BJ (cell line): ENCODE data around the gene PAPSS1. TPM values are rescaled to one million over a fixed set of nuclear protein-coding genes. Genes with fewer than 3 reads are reported as not detected.

Experiments used
- CTCF ChIA-PET: fragments of 350-600 bp; formaldehyde crosslinking; extraction: SDS; loops from one replicate; lab custom pipeline; 2021; ENCODE audit warnings: antibody characterized with exemption, inconsistent platforms; lab: Yijun Ruan, JAX
- POLR2A ChIA-PET: fragments of 300-600 bp; sonication (Branson Sonifier 250); formaldehyde crosslinking; extraction: SDS; loops from one replicate; lab custom pipeline; 2021; ENCODE audit warnings: antibody characterized with exemption; lab: Charles Lee
- DNase-seq: peaks from one replicate; pipeline ENCODE4 v3.0.0-alpha.2; 2011; ENCODE audit warnings: low read depth
- H3K27me3 ChIP-seq: 2 replicates; pipeline ENCODE4 v1.6.0; 2011; ENCODE audit warnings: low read length; ENCODE audit not compliant: control insufficient read depth, insufficient read depth
- H3K36me3 ChIP-seq: 2 replicates; pipeline ENCODE4 v1.5.1; 2011; ENCODE audit warnings: low read length; ENCODE audit not compliant: control insufficient read depth, insufficient read depth
- H3K4me3 ChIP-seq: 2 replicates; pipeline ENCODE4 v1.5.1; 2011; ENCODE audit warnings: low read depth, mild to moderate bottlenecking, control low read depth, low read length
- CTCF ChIP-seq: IDR thresholded peaks from 2 replicates; pipeline ENCODE4 v1.5.1; 2011; ENCODE audit warnings: low read depth, mild to moderate bottlenecking, control low read depth, inconsistent platforms, low read length, moderate library complexity; ENCODE audit not compliant: insufficient read depth
- polyA plus RNA-seq: library from polyadenylated mRNA; depleted of rRNA; stranded (reverse); fragments of >200 nt; gene quantifications from 2 replicates; pipeline ENCODE4 v1.2.3, GENCODE V29; 2011

The PAPSS1 gene
- polyA plus RNA-seq, 1 experiment = 44.2 TPM

GRCh38 chr4:107640878-107641277 is 79.2 kb downstream of the PAPSS1 start:
- no peak for TF ChIP-seq CTCF
- CTCF ChIA-PET = interaction anchor here (0.9 to 2.0 kb wide), 3 partner anchors 8 to 12 kb away, joined by 3 to 7 read pairs (median 5); no protein-coding TSS in a partner anchor

GRCh38 chr4:107640197-107640596 is 79.8 kb downstream of the PAPSS1 start:
- ChIA-PET CTCF (interaction anchor here (1.5 to 2.0 kb wide), 2 partner anchors 9 to 12 kb away, joined by 5 to 7 read pairs; no protein-coding TSS in a partner anchor), POLR2A (no interaction called here)

More at GRCh38 chr4:107640878-107641277, 79.2 kb downstream of the PAPSS1 start:
- no peak for DNase-seq
- H3K4me3 ChIP-seq = no peak overlapping the region
- H3K36me3 ChIP-seq = peaks cover 2% of the 10 kb centered on the region
- POLR2A ChIA-PET = no interaction called here
- H3K27me3 ChIP-seq = no peaks in the 10 kb centered on the region

GRCh38 chr4:107635735-107636134 is 84.3 kb downstream of the PAPSS1 start:
- TF ChIP-seq CTCF = no peak
- no peaks in the 10 kb centered on the region for H3K36me3 ChIP-seq
- POLR2A ChIA-PET = no interaction called here
- CTCF ChIA-PET = no interaction called here
- no peaks in the 10 kb centered on the region for H3K27me3 ChIP-seq
- no peak overlapping the region for H3K4me3 ChIP-seq
- DNase-seq = no peak

More at GRCh38 chr4:107640197-107640596, 79.8 kb downstream of the PAPSS1 start:
- no peak overlapping the region for H3K4me3 ChIP-seq
- peaks cover 2% of the 10 kb centered on the region for H3K36me3 ChIP-seq
- TF ChIP-seq CTCF = no peak
- H3K27me3 ChIP-seq = no peaks in the 10 kb centered on the region
- no peak for DNase-seq

GRCh38 chr4:107631560-107631959 is 88.5 kb downstream of the PAPSS1 start:
- no peak for DNase-seq
- ChIA-PET CTCF (interaction anchor here (1.0 kb wide), 1 partner anchor 10 kb away, joined by 3 read pairs; no protein-coding TSS in a partner anchor), POLR2A (no interaction called here)
- H3K27me3 ChIP-seq = no peaks in the 10 kb centered on the region
- TF ChIP-seq CTCF = no peak
- peaks cover 2% of the 10 kb centered on the region for H3K36me3 ChIP-seq
- no peak overlapping the region for H3K4me3 ChIP-seq

GRCh38 chr4:107630185-107630705 is 89.8 kb downstream of the PAPSS1 start:
- H3K4me3 ChIP-seq = no peak overlapping the region
- ChIA-PET CTCF (no interaction called here), POLR2A (no interaction called here)
- H3K36me3 ChIP-seq = peaks cover 2% of the 10 kb centered on the region
- TF ChIP-seq CTCF = no peak
- no peak for DNase-seq
- no peaks in the 10 kb centered on the region for H3K27me3 ChIP-seq
